Neural crest cell (in vitro differentiated cells): Measurements from ENCODE around the gene ADAMTS17. TPM values are rescaled to one million over a fixed set of nuclear protein-coding genes. Genes with fewer than 3 reads are reported as not detected.

ENCODE experiments used
- DNase-seq: peaks from one replicate; pipeline ENCODE4 v3.0.0; 2021; ENCODE audit warnings: low read depth, mixed read lengths, low spot score
- H3K27ac Mint-ChIP-seq: one replicate; pipeline ENCODE4 v1.8.0; 2021; ENCODE audit warnings: mild to moderate bottlenecking, mixed read lengths; ENCODE audit not compliant: unreplicated experiment
- H3K27me3 Mint-ChIP-seq: 2 replicates; pipeline ENCODE4 v1.8.0; 2021; ENCODE audit warnings: low read depth, mild to moderate bottlenecking, mixed read lengths
- H3K36me3 Mint-ChIP-seq: 2 replicates; pipeline ENCODE4 v1.8.0; 2021; ENCODE audit warnings: low read depth, mild to moderate bottlenecking, mixed read lengths
- H3K4me1 Mint-ChIP-seq: 2 replicates; pipeline ENCODE4 v1.8.0; 2021; ENCODE audit warnings: mixed read lengths
- H3K4me3 Mint-ChIP-seq: one replicate; pipeline ENCODE4 v1.8.0; 2021; ENCODE audit warnings: mild to moderate bottlenecking, mixed read lengths
- H3K9me3 Mint-ChIP-seq: 2 replicates; pipeline ENCODE4 v1.8.0; 2021; ENCODE audit warnings: mixed read lengths
- CTCF ChIP-seq: fragments of 200-600 bp; sonication (generic); conservative IDR thresholded peaks from 2 replicates; pipeline ENCODE4 v1.5.0; 2021; ENCODE audit warnings: antibody characterized with exemption, mild to moderate bottlenecking
- total RNA-seq: library from RNA; stranded (reverse); gene quantifications from 2 replicates; pipeline ENCODE4 v1.2.1, GENCODE V29; 2021

The ADAMTS17 gene
- total RNA-seq, 1 donor from 2014 or later, result 2.3 TPM

GRCh38 chr15:100201376-100202280 lies 140.1 kb downstream of the ADAMTS17 start:
- Mint-ChIP-seq H3K27me3 (no peaks in the 10 kb centered on the region), H3K9me3 (peaks cover 8% of the 10 kb centered on the region), H3K36me3 (no peaks in the 10 kb centered on the region), H3K27ac (no peak overlapping the region), H3K4me1 (peaks cover 44% of the 10 kb centered on the region), H3K4me3 (no peak overlapping the region)
- no peak for DNase-seq
- TF ChIP-seq CTCF, result no peak

- peaks cover 56% of the 10 kb centered on the region for H3K4me1 Mint-ChIP-seq
- no peaks in the 10 kb centered on the region for H3K27me3 Mint-ChIP-seq
- no peak overlapping the region for H3K27ac Mint-ChIP-seq
- H3K4me3 Mint-ChIP-seq, result no peak overlapping the region
- TF ChIP-seq CTCF, result no peak
- no peak for DNase-seq
- no peaks in the 10 kb centered on the region for H3K36me3 Mint-ChIP-seq
- H3K9me3 Mint-ChIP-seq, result peaks cover 8% of the 10 kb centered on the region
Measured at GRCh38 chr15:100200287-100200880, 141.4 kb downstream of the ADAMTS17 start.

- Mint-ChIP-seq H3K27me3 (no peaks in the 10 kb centered on the region), H3K4me3 (no peak overlapping the region), H3K9me3 (peaks cover 8% of the 10 kb centered on the region), H3K27ac (no peak overlapping the region), H3K36me3 (no peaks in the 10 kb centered on the region), H3K4me1 (peaks cover 61% of the 10 kb centered on the region)
- TF ChIP-seq CTCF, result no peak
- no peak for DNase-seq
Measured at GRCh38 chr15:100199711-100200286, 142.0 kb downstream of the ADAMTS17 start.

DNA sequence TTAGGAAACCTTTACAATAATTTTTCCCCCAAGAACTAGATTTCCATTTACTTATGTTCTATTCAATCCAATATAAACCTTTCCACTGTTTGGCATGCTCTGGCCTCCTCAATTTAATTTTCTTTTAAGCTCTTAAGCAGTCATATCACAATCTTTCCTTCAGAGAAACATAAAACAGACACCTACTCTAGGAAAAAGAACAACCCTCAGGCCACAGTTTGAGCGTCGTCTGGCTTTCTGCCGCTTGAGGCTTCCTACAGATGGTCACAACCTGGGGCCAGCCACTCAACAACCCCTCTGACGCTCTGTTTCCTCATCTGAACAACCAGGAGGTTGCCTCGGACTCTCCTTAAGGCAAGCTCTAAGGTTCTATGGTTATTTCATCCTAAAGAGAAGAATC lies 143.3 kb downstream of the ADAMTS17 start:
- H3K36me3 Mint-ChIP-seq, result no peaks in the 10 kb centered on the region
- no peak overlapping the region for H3K27ac Mint-ChIP-seq
- TF ChIP-seq CTCF, result no peak
- peaks cover 2% of the 10 kb centered on the region for H3K9me3 Mint-ChIP-seq
- H3K4me1 Mint-ChIP-seq, result peaks cover 66% of the 10 kb centered on the region
- no peaks in the 10 kb centered on the region for H3K27me3 Mint-ChIP-seq
- no peak for DNase-seq
- no peak overlapping the region for H3K4me3 Mint-ChIP-seq

GRCh38 chr15:100196326-100197058 lies 145.3 kb downstream of the ADAMTS17 start:
- H3K4me3 Mint-ChIP-seq, result no peak overlapping the region
- TF ChIP-seq CTCF, result no peak
- H3K27ac Mint-ChIP-seq, result no peak overlapping the region
- H3K4me1 Mint-ChIP-seq, result peaks cover 64% of the 10 kb centered on the region
- H3K9me3 Mint-ChIP-seq, result peaks cover 2% of the 10 kb centered on the region
- H3K27me3 Mint-ChIP-seq, result no peaks in the 10 kb centered on the region
- no peaks in the 10 kb centered on the region for H3K36me3 Mint-ChIP-seq
- DNase-seq, result no peak
